PC-3 (cell line): ENCODE results near the gene VWA3B.

Experiments
- EZH2 ChIP-seq: fragments of 300-600 bp; sonication (generic); IDR thresholded peaks from one replicate; pipeline ENCODE4 v1.6.1; 2017; ENCODE audit warnings: antibody characterized with exemption, mild to moderate bottlenecking, low read length; ENCODE audit not compliant: unreplicated experiment
- EZH2phosphoT487 ChIP-seq: fragments of 300-600 bp; sonication (generic); IDR thresholded peaks from 2 replicates; pipeline ENCODE4 v1.6.1; 2018; ENCODE audit warnings: mild to moderate bottlenecking, antibody characterized with exemption, low read length, borderline replicate concordance
- TF ChIP-seq, protein P1 (sequence below): fragments of 300-600 bp; sonication (generic); conservative IDR thresholded peaks from 2 replicates; pipeline ENCODE4 v1.5.1; 2017; ENCODE audit warnings: antibody characterized with exemption, low read depth, mild to moderate bottlenecking, low read length

DNA sequence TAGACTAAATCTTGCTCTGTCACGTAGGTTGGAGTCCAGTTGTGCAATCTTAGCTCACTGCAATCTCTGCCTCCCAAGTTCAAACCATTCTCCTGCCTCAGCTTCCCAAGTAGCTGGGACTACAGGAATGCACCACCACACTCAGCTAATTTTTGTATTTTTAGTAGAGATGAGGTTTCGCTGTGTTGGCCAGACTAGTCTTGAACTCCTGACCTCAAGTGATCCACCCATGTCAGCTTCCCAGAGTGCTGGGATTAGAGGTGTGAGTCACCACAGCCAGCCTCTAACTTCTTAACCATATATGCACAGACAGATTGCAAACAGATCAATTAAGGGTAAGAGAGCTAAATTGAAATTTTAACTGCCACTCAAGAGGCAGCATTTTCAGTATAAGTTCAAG is 237.2 kb downstream of the VWA3B start:
- no peak for TF ChIP-seq EZH2
- TF ChIP-seq, protein P1, sequence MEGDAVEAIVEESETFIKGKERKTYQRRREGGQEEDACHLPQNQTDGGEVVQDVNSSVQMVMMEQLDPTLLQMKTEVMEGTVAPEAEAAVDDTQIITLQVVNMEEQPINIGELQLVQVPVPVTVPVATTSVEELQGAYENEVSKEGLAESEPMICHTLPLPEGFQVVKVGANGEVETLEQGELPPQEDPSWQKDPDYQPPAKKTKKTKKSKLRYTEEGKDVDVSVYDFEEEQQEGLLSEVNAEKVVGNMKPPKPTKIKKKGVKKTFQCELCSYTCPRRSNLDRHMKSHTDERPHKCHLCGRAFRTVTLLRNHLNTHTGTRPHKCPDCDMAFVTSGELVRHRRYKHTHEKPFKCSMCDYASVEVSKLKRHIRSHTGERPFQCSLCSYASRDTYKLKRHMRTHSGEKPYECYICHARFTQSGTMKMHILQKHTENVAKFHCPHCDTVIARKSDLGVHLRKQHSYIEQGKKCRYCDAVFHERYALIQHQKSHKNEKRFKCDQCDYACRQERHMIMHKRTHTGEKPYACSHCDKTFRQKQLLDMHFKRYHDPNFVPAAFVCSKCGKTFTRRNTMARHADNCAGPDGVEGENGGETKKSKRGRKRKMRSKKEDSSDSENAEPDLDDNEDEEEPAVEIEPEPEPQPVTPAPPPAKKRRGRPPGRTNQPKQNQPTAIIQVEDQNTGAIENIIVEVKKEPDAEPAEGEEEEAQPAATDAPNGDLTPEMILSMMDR: no peak
- no peak for TF ChIP-seq EZH2phosphoT487
